Urothelium cell line (cell line): Measurements from ENCODE around the gene LONP2.
"Not testable (repeated sequence)": the region's sequence is repeated elsewhere in the genome, so short reads cannot be mapped to it uniquely, and the experiment has no call there.

Source experiments
- DNase-seq: peaks from one replicate; pipeline ENCODE4 v3.0.0; 2011; ENCODE audit warnings: low spot score, mixed read lengths
- FAIRE-seq: peaks from 2 replicates; lab custom pipeline; 2011; peaks lifted over from hg19 to GRCh38; lab: Jason Lieb, UNC

LONP2 gene

GRCh38 chr16:48330841-48331192 lies 86.7 kb downstream of the LONP2 start:
- FAIRE-seq, result no peak
- no peak for DNase-seq

DNA sequence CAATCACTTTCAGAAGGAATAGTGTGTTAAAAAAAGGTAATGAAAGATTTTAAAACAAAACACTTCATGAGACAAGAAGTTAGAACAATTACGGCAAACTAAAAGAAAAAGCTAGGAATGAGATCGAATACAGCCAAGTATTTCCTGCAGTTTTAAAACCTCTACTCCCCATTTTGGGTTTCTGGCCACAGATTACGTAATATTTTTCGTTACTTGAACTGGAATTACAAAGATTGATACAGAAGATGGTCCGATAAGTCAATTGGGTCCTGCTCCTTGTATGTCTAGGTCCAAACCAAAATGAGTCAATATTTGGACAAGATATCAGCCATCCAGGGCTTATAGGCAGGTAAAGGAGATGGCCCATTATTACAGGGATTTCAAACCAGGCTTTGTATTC lies 88.9 kb downstream of the LONP2 start:
- FAIRE-seq (no peak), DNase-seq (no peak)

- peak; percentile 17 for FAIRE-seq
Observed at GRCh38 chr16:48334325-48334724, 90.2 kb downstream of the LONP2 start.

DNA sequence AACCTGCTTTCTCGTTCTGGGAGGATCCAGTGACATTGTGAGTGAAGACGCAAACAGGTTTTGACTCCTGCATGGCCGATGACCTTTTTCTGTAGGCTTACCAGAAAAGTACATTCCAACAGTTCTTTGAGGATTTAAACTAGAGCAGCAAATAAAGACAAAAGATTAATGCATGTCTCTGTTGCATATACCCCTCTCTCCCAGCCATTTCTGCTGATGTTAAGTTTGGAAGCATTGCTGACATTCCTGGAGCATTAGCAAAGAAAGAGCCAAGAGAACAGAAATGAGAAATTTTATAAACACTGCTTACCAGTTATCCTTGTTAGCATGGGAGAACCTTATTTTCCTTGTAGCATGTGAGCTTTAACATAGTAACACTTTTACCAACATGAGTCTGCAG lies 91.9 kb downstream of the LONP2 start:
- DNase-seq (no peak), FAIRE-seq (no peak)

More at GRCh38 chr16:48334325-48334724, 90.2 kb downstream of the LONP2 start:
- DNase-seq, result no peak

GRCh38 chr16:48340054-48340453 lies 96.0 kb downstream of the LONP2 start:
- no peak for FAIRE-seq
- no peak for DNase-seq

DNA sequence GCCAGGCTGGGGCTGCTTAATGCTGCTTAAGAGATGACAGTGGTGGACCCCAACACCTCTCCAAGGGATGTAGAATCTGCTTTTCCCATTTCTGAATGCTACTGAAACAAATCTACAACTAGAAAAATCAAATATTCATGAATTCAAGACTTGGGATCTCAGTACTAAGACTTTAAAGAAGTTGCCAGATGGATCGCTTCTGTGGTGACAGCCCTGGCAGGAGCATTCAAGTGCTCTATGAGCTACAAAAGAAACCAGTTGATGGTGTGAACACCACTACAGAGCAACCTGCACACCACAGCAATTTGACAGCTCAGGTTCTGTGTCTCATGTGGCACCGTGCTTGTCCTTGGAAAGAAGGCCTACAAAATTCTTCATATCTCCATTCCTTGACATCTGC lies 98.5 kb downstream of the LONP2 start:
- DNase-seq (no peak), FAIRE-seq (no peak)

DNA sequence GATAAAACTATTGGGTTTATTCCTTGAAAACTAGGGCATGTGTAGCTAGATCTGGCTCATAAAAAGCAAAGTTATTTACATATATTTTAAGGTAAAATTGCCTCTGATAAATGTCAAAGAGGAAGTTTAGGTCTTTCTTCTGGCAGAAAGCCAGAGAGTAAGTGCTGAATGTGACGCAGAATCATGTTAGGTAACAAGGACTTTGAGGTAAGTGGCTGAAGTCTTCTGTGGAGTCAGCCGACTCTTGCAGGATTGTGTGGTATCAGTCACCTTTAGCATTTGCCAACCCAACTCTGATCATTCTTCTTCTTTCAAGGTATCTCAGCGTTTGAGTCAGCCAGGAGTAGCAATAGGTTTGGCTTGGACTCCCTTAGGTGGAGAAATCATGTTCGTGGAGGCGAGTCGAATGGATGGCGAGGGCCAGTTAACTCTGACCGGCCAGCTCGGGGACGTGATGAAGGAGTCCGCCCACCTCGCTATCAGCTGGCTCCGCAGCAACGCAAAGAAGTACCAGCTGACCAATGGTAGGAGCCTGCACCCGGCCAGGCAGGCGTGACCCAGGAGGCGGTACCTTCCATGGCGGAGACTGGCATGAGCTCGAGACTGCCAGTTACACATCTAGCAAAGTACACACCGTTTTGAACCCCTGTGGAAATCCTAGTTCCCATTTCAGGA lies 103.2 kb downstream of the LONP2 start:
- FAIRE-seq (no peak), DNase-seq (no peak)

DNA sequence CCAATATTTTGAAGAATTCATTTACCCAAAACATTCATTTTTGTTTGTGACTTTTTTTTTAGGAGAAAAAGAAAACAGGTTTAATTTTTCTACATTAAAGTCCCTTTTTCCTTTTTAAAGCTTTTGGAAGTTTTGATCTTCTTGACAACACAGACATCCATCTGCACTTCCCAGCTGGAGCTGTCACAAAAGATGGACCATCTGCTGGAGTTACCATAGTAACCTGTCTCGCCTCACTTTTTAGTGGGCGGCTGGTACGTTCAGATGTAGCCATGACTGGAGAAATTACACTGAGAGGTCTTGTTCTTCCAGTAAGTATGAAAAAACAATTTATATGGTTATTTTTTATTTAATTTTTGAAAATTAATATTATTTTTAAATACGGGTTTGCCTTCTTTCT lies 103.9 kb downstream of the LONP2 start:
- no peak for DNase-seq
- FAIRE-seq, result no peak

DNA sequence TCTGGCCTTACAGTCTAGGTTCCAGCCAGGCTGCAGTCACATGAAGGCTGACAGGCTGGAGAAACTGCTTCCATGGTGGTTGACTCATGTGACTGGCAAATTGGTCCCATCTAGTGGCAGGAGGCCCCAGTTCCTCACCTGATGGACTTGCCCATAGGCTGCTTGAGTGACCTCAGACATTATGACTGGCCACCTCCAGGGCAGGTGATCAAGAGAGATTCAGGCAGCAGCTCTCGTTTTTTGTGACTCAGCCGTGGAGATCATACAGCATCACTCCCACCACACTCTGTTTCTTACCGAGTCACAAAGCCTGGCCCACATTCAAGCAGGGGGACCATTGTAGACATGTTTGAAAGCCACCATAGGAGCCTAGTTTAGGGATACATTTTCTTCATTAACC lies 106.6 kb downstream of the LONP2 start:
- DNase-seq (no peak), FAIRE-seq (no peak)

GRCh38 chr16:48352648-48353390 lies 108.7 kb downstream of the LONP2 start:
- FAIRE-seq (no peak), DNase-seq (no peak)

GRCh38 chr16:48353565-48354163 lies 109.6 kb downstream of the LONP2 start:
- FAIRE-seq (peak; percentile 70), DNase-seq (peak; percentile 75)

- FAIRE-seq, DNase-seq: not testable (repeated sequence)
Observed at GRCh38 chr16:48354385-48354784, 110.3 kb downstream of the LONP2 start.

DNA sequence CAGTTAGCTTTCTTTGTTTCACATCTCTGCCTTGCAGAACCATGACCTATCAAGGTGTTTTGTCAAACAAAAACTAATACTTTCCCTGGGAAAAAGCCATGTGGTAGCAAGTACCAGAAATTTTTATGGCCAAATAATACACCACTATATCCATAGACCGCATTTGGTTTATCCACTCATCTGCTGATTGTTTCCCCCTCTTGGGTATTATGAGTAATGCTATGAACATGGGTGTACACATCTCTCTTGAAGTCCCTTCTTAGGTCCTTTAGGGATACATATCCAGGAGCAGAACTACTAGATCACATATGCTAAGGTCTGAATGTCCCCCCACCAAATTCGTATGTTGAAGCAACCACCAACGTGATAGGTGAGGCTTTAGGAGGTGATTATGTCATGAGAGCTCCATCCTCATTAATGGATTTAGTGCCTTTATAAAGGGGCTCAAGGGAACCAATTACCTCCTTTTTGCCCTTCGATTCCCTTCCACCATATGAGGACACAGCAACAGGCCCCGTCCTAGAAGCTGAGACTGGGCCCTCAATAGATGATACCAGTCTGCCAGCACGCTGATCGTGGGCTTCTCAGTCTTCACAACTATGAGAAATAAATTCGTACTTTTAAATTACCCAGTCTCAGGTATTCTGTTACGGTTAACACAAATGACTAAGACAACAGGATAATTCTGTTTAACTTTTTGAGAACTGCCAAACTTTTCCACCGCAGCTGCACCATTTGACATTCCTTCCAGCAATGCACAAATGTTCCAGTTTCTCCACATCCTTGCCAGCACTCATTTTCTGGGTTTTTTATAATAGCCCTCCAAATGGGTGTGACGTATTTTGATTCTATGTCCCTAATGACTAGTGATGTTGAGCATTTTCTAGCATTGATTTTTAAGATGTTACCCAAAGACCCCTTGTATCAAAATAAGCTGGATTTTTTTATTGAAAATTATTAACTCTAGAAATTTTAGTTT lies 111.1 kb downstream of the LONP2 start:
- FAIRE-seq (no peak), DNase-seq (no peak)

DNA sequence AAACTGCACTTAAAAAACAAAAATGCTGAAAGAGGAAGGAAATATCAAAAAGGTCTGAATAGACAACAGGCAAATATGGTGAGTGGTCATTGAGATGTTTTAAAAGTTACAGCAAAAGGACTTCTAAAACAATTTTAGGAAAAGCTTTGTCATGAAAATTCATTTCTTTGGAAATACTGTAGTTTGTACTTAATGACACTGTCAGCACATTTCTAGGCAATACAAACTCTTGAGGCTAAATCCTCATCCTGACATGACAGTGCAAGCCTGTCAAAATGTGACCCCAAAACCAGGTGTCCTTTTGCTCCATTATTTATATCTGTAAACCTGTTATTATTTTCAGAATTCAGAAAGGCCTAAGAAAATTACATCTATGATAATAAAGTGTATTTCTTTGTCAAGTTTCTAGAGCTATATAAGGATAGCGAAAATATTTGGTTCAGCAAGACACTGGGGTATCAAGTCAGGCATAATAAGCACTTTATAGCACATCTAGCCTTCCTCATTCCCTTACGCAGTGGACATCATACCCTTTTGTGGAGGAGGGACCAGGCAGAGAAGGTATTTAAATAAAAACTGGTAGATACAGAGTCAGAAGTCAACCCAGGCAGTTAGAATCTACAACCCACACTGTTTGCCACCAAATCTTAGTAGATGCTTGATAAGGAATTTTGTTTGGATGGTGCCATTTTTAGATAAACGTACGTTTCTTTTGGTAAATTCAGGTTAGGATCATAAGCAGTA lies 112.7 kb downstream of the LONP2 start:
- DNase-seq, result no peak
- no peak for FAIRE-seq

GRCh38 chr16:48358419-48358818 lies 114.3 kb downstream of the LONP2 start:
- no peak for FAIRE-seq
- DNase-seq, result no peak

DNA sequence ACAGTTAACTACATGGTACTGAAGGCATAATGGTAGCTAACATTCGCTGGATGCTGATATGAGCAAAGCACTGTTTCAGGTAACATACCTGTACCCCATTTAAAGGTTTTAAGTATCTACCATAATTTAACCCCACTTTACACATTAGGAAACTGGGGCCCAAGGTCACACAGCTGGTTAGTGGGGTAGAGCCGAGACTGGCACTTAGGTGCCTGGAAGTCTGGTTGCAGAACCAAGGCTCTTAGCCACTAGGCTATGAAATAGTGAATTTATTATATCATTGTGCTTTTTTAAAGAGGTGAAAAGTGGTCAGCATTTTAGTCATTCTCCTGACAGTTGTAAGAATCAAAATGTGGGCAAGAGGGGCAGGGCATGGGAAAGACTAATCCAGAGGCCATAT lies 115.9 kb downstream of the LONP2 start:
- DNase-seq (no peak), FAIRE-seq (no peak)

DNA sequence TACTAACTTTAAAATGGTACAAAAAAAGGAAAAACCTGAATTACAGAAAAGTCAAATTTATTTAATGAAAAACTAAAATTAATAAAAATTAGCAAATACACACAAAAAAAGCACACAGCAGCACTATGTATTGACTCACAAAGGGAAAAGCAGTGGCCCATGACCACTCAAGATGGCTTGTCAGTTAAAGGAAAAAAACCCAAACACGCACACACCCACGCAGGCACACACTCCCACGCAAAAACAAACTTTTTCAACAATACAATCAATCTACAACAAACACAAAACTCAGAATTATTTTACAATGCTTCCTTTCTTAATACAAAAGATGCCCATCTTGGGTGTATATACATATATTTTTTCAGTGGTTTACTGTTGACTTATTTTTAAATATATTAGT lies 116.9 kb downstream of the LONP2 start:
- DNase-seq (no peak), FAIRE-seq (no peak)

DNA sequence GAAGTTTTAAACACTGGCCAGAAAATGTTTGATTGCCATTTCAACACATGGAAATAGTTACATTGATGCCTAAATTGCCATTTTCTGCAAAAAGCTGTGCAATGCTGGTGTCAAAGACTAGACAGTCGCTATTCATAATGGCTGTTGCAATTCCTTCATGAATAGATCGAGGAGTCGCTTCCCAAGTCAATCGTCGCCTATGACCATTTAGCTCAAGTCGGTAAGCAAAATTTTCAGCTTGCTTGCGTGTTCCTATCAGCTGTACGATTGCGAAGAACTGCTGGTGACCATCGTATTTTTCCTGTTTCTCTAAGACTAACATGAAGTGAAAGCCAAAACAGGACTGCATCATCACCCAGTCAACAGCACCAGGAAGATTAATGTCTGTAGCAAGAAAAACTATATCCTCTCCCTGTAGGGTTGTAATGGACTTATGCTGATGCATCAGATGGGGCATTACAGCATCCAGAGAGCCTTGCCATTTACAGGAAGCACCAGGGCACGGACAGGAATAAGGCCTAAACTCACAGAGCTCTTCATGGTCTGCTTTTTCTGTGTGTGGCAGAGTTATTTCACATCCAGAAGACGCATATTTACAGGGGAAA lies 117.5 kb downstream of the LONP2 start:
- DNase-seq (no peak), FAIRE-seq (no peak)

DNA sequence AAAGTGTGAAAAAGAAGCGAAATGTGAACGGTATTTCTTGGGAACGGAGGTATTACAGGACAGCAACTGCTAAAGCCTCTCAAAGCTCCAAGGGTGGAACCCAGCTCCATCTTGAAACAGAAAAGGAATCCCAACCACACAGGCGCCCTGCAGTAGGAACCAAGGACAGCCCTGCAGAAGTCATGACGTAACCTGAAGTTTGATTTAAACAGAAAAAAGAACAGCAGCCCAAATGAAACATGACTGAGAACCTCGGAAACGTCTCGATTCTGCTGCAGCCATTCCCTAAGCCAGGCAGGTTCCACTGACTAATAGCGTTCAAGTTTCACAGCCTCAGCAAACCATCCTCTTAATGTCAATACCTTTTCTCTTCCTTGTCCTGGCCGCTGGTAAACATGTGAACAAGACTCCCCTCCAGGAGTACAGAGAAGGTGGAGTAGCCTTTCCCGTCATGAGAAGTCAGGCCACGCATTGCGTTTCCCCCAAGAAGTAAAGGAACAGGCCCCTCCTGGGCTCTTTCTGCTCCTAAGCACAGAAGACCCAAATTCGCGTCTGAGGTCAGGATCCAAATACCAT lies 121.0 kb downstream of the LONP2 start:
- no peak for FAIRE-seq
- no peak for DNase-seq
